PFSK-1 (cell line): Measurements from ENCODE around the gene GALR2.

Experiments used
- FOXP2 ChIP-seq: optimal IDR thresholded peaks from 2 replicates; pipeline ENCODE3; 2011; ENCODE audit warnings: borderline replicate concordance, control low read depth, inconsistent platforms; ENCODE audit not compliant: insufficient read depth; ENCODE audit errors: extremely low read length, extremely low read depth
- POLR2AphosphoS5 ChIP-seq: IDR thresholded peaks from 2 replicates; pipeline ENCODE4 v1.6.1; 2012; ENCODE audit warnings: low read depth, mild to moderate bottlenecking, control low read depth, low read length, moderate library complexity
- SIN3A ChIP-seq: IDR thresholded peaks from 2 replicates; pipeline ENCODE4 v1.6.1; 2012; ENCODE audit warnings: mild to moderate bottlenecking, low read length, moderate library complexity, borderline replicate concordance; ENCODE audit not compliant: insufficient read depth
- TAF1 ChIP-seq: IDR thresholded peaks from 2 replicates; pipeline ENCODE4 v1.6.1; 2012; ENCODE audit warnings: low read length, control low read depth, borderline replicate concordance; ENCODE audit not compliant: insufficient read depth
- TF ChIP-seq, protein P1 (sequence below), 2 experiments: IDR thresholded peaks; 2 replicates each; pipeline versions ENCODE4 v1.6.1 to v1.8.0; 2011 to 2012; ENCODE audit warnings: low read depth in 2 of 2, low read length in 2 of 2, control low read depth in 1 of 2, inconsistent platforms in 1 of 2, mild to moderate bottlenecking in 1 of 2, moderate library complexity in 1 of 2; ENCODE audit not compliant: insufficient read depth in 1 of 2

The GALR2 gene

DNA sequence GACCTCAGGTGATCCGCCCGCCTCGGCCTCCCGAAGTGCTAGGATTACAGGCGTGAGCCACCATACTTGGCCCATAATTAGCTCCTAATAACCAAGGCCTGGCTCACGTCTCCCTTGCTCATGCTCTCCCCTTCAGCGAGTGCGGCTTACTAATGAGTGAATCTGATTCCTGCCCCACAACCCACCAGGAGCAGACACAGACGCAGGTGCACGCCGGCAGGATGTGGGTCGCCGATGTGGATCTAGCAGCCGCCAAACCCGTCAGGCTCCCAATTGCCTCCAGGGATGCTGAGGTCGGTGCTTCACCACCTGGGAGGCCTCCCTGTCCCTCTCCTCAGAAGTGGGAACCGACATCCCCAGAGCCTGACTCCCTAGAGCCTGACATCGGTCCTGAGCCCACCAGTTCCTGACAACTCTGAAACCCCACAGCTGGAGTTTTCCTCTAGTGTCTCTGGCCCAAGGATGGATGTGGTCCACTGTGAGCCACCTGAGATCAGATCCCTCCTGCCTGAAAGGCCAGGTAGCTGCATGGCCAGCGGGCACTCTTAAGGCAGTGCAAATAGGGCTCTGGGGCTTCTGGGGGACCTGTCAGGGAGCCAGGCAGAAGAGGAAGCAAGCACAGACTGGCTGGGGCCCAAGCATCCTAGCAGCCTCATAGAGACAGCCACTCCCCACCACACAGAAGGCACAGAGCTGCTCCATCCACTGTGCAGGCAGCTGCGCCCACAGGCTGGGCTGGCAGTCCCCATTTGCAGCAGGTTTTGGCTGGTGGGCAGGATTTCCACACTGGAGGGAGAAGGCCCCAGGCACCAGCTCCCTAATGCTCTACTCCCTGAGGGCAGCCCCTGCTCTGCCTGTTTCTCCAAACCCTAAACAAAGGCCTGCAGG, 18.2 kb downstream of the GALR2 start:
- no peak for TF ChIP-seq FOXP2
- no peak for TF ChIP-seq TAF1
- TF ChIP-seq POLR2AphosphoS5 = no peak
- TF ChIP-seq, protein P1, sequence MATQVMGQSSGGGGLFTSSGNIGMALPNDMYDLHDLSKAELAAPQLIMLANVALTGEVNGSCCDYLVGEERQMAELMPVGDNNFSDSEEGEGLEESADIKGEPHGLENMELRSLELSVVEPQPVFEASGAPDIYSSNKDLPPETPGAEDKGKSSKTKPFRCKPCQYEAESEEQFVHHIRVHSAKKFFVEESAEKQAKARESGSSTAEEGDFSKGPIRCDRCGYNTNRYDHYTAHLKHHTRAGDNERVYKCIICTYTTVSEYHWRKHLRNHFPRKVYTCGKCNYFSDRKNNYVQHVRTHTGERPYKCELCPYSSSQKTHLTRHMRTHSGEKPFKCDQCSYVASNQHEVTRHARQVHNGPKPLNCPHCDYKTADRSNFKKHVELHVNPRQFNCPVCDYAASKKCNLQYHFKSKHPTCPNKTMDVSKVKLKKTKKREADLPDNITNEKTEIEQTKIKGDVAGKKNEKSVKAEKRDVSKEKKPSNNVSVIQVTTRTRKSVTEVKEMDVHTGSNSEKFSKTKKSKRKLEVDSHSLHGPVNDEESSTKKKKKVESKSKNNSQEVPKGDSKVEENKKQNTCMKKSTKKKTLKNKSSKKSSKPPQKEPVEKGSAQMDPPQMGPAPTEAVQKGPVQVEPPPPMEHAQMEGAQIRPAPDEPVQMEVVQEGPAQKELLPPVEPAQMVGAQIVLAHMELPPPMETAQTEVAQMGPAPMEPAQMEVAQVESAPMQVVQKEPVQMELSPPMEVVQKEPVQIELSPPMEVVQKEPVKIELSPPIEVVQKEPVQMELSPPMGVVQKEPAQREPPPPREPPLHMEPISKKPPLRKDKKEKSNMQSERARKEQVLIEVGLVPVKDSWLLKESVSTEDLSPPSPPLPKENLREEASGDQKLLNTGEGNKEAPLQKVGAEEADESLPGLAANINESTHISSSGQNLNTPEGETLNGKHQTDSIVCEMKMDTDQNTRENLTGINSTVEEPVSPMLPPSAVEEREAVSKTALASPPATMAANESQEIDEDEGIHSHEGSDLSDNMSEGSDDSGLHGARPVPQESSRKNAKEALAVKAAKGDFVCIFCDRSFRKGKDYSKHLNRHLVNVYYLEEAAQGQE (IDR thresholded peaks at IDR 0.05; ENCODE audit: insufficient read depth in 1 of 2, low read depth in 2 of 2, low read length in 2 of 2) = no peak
- TF ChIP-seq SIN3A = no peak

DNA sequence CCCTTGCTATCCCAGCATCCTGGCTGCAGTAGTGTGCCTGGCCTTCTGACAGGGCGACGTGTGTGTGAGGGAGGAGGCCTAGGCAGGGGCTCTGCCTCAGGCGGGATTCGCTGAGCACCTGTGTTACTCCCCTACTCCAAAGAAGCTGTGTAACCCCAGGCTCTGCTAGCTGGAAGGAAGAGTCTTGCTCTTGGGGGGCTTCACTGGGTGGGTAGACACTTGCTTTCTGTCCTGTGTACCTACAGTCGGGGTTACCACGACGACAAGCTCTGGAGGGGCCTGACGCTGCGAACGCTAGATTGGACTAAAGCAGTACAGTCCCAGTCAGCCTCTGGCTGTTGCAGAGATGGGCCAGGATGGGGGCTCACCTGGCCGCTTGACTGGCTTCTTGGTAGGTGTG, 19.5 kb downstream of the GALR2 start:
- TF ChIP-seq, protein P1 (IDR thresholded peaks at IDR 0.05; ENCODE audit: insufficient read depth in 1 of 2, low read depth in 2 of 2, low read length in 2 of 2) = no peak
- TF ChIP-seq POLR2AphosphoS5 = no peak
- TF ChIP-seq FOXP2 = no peak
- TF ChIP-seq TAF1 = no peak
- no peak for TF ChIP-seq SIN3A

DNA sequence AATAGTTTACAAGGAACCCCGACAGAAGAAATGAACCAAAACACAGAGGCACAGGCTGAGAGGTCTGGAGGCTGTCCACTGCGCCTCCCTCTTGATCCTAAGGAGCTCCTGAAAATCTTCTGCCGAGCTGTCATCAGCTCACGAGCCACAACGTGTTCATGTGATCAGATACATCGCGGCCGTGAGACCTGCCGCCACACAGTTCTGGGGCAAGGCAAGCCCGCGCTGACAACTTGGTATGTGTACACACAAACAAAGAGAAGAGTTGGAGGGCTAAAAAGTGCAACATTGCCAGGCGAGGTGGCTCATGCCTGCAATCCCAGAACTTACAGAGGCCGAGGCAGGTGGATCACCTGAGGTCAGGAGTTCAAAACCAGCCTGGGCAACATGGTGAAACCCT, 21.4 kb downstream of the GALR2 start:
- TF ChIP-seq, protein P1 (IDR thresholded peaks at IDR 0.05; ENCODE audit: insufficient read depth in 1 of 2, low read depth in 2 of 2, low read length in 2 of 2) = no peak
- TF ChIP-seq SIN3A (no peak), FOXP2 (no peak), POLR2AphosphoS5 (no peak), TAF1 (no peak)

DNA sequence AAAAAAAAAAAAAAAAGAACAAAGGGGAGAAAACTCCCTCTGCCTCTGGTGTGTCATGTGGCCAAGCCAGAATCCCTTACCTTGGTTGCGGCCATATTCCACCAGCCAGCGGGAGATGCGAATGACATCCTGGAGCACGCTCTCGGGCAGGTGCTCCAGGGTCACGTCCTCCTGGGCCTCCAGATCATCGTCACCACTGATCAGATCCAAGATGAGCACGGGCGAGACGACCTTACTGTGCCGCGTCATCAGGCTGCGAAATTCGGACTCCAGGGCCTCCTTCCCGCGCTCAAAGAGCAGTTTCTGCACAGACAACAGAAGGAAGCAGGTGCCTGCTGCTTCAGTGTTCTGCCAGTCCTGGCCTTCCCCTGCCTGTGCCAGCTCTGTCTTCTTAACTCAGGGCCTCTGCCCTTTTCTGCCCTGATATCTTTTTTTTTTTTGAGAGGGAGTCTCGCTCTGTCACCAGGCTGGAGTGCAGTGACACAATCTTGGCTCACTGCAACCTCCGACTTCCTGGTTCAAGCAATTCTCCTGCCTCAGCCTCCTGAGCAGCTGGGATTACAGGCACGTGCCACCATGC, 23.2 kb downstream of the GALR2 start:
- TF ChIP-seq POLR2AphosphoS5 (no peak), TAF1 (no peak), FOXP2 (no peak), SIN3A (no peak)
- TF ChIP-seq, protein P1 (IDR thresholded peaks at IDR 0.05; ENCODE audit: insufficient read depth in 1 of 2, low read depth in 2 of 2, low read length in 2 of 2) = no peak

DNA sequence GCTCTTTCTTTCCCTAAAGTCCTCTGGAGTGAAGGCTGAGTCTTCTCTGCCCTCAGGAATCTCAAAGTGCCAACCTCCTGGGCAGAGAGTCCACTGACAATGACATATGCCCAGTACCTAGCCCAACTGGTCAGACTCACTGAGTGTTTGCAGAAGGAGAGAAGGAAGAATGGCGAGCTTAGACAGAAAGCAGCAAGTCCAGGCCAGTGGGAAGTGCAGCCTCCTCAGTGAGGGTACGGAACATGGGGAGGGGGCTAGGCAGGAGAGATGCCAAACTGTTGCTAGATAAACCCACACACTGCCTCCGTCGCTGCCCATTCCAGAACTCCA, 28.3 kb downstream of the GALR2 start:
- no peak for TF ChIP-seq TAF1
- TF ChIP-seq, protein P1 (IDR thresholded peaks at IDR 0.05; ENCODE audit: insufficient read depth in 1 of 2, low read depth in 2 of 2, low read length in 2 of 2) = no peak
- no peak for TF ChIP-seq FOXP2
- TF ChIP-seq POLR2AphosphoS5 = no peak
- no peak for TF ChIP-seq SIN3A
